Cardiac septum (tissue), 1 donor: Measurements from ENCODE around the gene BSDC1. TPM values are rescaled to one million over a fixed set of nuclear protein-coding genes. Genes with fewer than 3 reads are reported as not detected.

Source experiments
- DNase-seq: peaks from one replicate; pipeline ENCODE4 v3.0.0-alpha.2; 2020; ENCODE audit warnings: low spot score
- intact Hi-C: fragments of 100-400 bp; cut with DNase I; formaldehyde crosslinking; loops from one replicate; pipeline ENCODE4 v1.14.0; 2022
- total RNA-seq: library from RNA; stranded (reverse); fragmentation: NEBNext Ultra II Directional; extraction: Animal tissue kit (Norgen Biotek cat#: 25700); gene quantifications from one replicate; pipeline ENCODE4 v1.2.1, GENCODE V29; 2021
- donor health status: DM: no; HTN: no; CAD: no.

BSDC1 gene
- total RNA-seq, 1 donor from 2014 or later = 41.3 TPM

GRCh38 chr1:32327204-32327603 is 67.0 kb downstream of the BSDC1 start:
- no peak for DNase-seq
- intact Hi-C loops = no loop called here

GRCh38 chr1:32321712-32322291 is 72.4 kb downstream of the BSDC1 start:
- intact Hi-C loops = no loop called here
- DNase-seq = no peak

GRCh38 chr1:32318127-32318869 is 75.9 kb downstream of the BSDC1 start:
- intact Hi-C loops = no loop called here
- no peak for DNase-seq

- no peak for DNase-seq
- intact Hi-C loops = no loop called here
These were observed 77.4 kb downstream of the BSDC1 start for GRCh38 chr1:32316903-32317277.

Other genes starting within 250 kb of the BSDC1 start
- 24.5 TPM for gene TXLNA, start 214.8 kb downstream of the BSDC1 start, total RNA-seq
- gene CCDC28B, start 193.8 kb downstream of the BSDC1 start, total RNA-seq = 10.2 TPM
- gene IQCC, start 188.8 kb downstream of the BSDC1 start, total RNA-seq = 0.78 TPM
- not detected for gene DCDC2B, start 185.4 kb downstream of the BSDC1 start, total RNA-seq
- gene TMEM234, start 172.1 kb downstream of the BSDC1 start, total RNA-seq = 12.3 TPM
- gene EIF3I, start 172.0 kb downstream of the BSDC1 start, total RNA-seq = 91.5 TPM
- 5.4 TPM for gene FAM167B, start 147.2 kb downstream of the BSDC1 start, total RNA-seq
- 0.54 TPM for gene LCK, start 143.2 kb downstream of the BSDC1 start, total RNA-seq
- 29.9 TPM for gene HDAC1, start 102.4 kb downstream of the BSDC1 start, total RNA-seq
- 12.0 TPM for gene MARCKSL1, start 58.2 kb downstream of the BSDC1 start, total RNA-seq
- gene FAM229A, start 32.0 kb downstream of the BSDC1 start, total RNA-seq = 3.2 TPM
- 2.6 TPM for gene TSSK3, start 31.9 kb downstream of the BSDC1 start, total RNA-seq
- gene ZBTB8B, start 70.6 kb upstream of the BSDC1 start, total RNA-seq = not detected
- 3.0 TPM for gene ZBTB8A, start 145.0 kb upstream of the BSDC1 start, total RNA-seq